SJCRH30 (cell line): ENCODE results near the gene LRRC55. TPM values are rescaled to one million over a fixed set of nuclear protein-coding genes. Genes with fewer than 3 reads are reported as not detected.

ENCODE experiments used
- DNase-seq, 2 experiments: peaks; one replicate each; pipeline ENCODE4 v3.0.0-alpha.2; 2015 to 2020
- H3K27ac ChIP-seq: fragments of 250-450 bp; sonication (Bioruptor Pico); 2 replicates; pipeline ENCODE4 v1.5.1; 2020; ENCODE audit warnings: mild to moderate bottlenecking, moderate library complexity
- H3K27me3 ChIP-seq: fragments of 250-450 bp; sonication (Bioruptor Pico); 2 replicates; pipeline ENCODE4 v1.5.1; 2020; ENCODE audit warnings: mild to moderate bottlenecking, moderate library complexity
- H3K36me3 ChIP-seq: fragments of 250-450 bp; sonication (Bioruptor Pico); 2 replicates; pipeline ENCODE4 v1.5.1; 2020; ENCODE audit warnings: mild to moderate bottlenecking, moderate library complexity
- H3K4me1 ChIP-seq: fragments of 250-450 bp; sonication (Bioruptor Pico); 2 replicates; pipeline ENCODE4 v1.5.1; 2020; ENCODE audit warnings: mild to moderate bottlenecking, moderate library complexity
- H3K4me3 ChIP-seq: fragments of 250-450 bp; sonication (Bioruptor Pico); 2 replicates; pipeline ENCODE4 v1.5.1; 2020; ENCODE audit warnings: mild to moderate bottlenecking, moderate library complexity
- H3K9me3 ChIP-seq: fragments of 250-450 bp; sonication (Bioruptor Pico); replicated peaks from 2 replicates; pipeline ENCODE4 v1.5.1; 2020; ENCODE audit warnings: mild to moderate bottlenecking, moderate library complexity
- total RNA-seq: library from RNA; depleted of rRNA; stranded (reverse); fragments of >200 nt; shearing (Covaris generic); gene quantifications from 2 replicates; pipeline ENCODE4 v1.2.3, GENCODE V29; 2014

LRRC55 gene
- total RNA-seq, 1 experiment from 2014 or later, result not detected

GRCh38 chr11:57203359-57203758 is 21.6 kb downstream of the LRRC55 start:
- peak; percentile 39 to 43 for DNase-seq
- Histone ChIP-seq H3K27ac (no peak overlapping the region), H3K27me3 (no peaks in the 10 kb centered on the region; the same call in 1 of the 2 replicates)

GRCh38 chr11:57203882-57204480 is 22.2 kb downstream of the LRRC55 start:
- DNase-seq, result no peak
- H3K4me1 ChIP-seq, result peaks cover 9% of the 10 kb centered on the region; the same call in 1 of the 2 replicates
- H3K4me3 ChIP-seq, result no peak overlapping the region
- H3K9me3 ChIP-seq, result 0 out of 2 replicates have a peak, but pooled peaks cover 2% of the 10 kb centered on the region
- H3K27me3 ChIP-seq, result no peaks in the 10 kb centered on the region; the same call in 1 of the 2 replicates
- no peaks in the 10 kb centered on the region for H3K36me3 ChIP-seq
- no peak overlapping the region for H3K27ac ChIP-seq

More at GRCh38 chr11:57203359-57203758, 21.6 kb downstream of the LRRC55 start:
- Histone ChIP-seq H3K4me1 (peaks cover 9% of the 10 kb centered on the region; the same call in 1 of the 2 replicates), H3K4me3 (no peak overlapping the region), H3K9me3 (0 out of 2 replicates have a peak, but pooled peaks cover 2% of the 10 kb centered on the region), H3K36me3 (no peaks in the 10 kb centered on the region)

GRCh38 chr11:57205041-57205641 is 23.4 kb downstream of the LRRC55 start:
- Histone ChIP-seq H3K4me1 (peaks cover 9% of the 10 kb centered on the region; the same call in 1 of the 2 replicates), H3K27ac (no peak overlapping the region), H3K9me3 (0 out of 2 replicates have a peak, but pooled peaks cover 2% of the 10 kb centered on the region), H3K4me3 (no peak overlapping the region), H3K36me3 (no peaks in the 10 kb centered on the region), H3K27me3 (no peaks in the 10 kb centered on the region; the same call in 1 of the 2 replicates)
- DNase-seq, result no peak

- Histone ChIP-seq H3K36me3 (no peaks in the 10 kb centered on the region), H3K9me3 (no peaks in the 10 kb centered on the region), H3K27me3 (no peaks in the 10 kb centered on the region; the same call in 1 of the 2 replicates), H3K4me3 (no peak overlapping the region), H3K27ac (no peak overlapping the region), H3K4me1 (peaks cover 12% of the 10 kb centered on the region; the same call in 1 of the 2 replicates)
- no peak for DNase-seq
Measured at GRCh38 chr11:57207168-57207567, 25.4 kb downstream of the LRRC55 start.

GRCh38 chr11:57210781-57211180 is 29.0 kb downstream of the LRRC55 start:
- no peak overlapping the region for H3K4me3 ChIP-seq
- H3K4me1 ChIP-seq, result peaks cover 16% of the 10 kb centered on the region; the same call in 1 of the 2 replicates
- no peaks in the 10 kb centered on the region for H3K9me3 ChIP-seq
- no peaks in the 10 kb centered on the region for H3K36me3 ChIP-seq
- no peak overlapping the region for H3K27ac ChIP-seq
- no peak for DNase-seq
- no peaks in the 10 kb centered on the region; the same call in 1 of the 2 replicates for H3K27me3 ChIP-seq

- Histone ChIP-seq H3K4me1 (peaks cover 16% of the 10 kb centered on the region; the same call in 1 of the 2 replicates), H3K36me3 (no peaks in the 10 kb centered on the region), H3K9me3 (no peaks in the 10 kb centered on the region), H3K27ac (peak overlapping the region; percentile 64; the same call in 1 of the 2 replicates), H3K27me3 (no peaks in the 10 kb centered on the region), H3K4me3 (no peak overlapping the region)
- DNase-seq, result no peak
Measured at GRCh38 chr11:57213342-57214097, 31.8 kb downstream of the LRRC55 start.

GRCh38 chr11:57214098-57214417 is 32.3 kb downstream of the LRRC55 start:
- H3K4me3 ChIP-seq, result no peak overlapping the region
- no peaks in the 10 kb centered on the region for H3K9me3 ChIP-seq
- H3K4me1 ChIP-seq, result peaks cover 16% of the 10 kb centered on the region; the same call in 1 of the 2 replicates
- H3K27me3 ChIP-seq, result no peaks in the 10 kb centered on the region
- no peak for DNase-seq
- peak overlapping the region; percentile 64; the same call in 1 of the 2 replicates for H3K27ac ChIP-seq
- no peaks in the 10 kb centered on the region for H3K36me3 ChIP-seq

GRCh38 chr11:57214494-57214893 is 32.7 kb downstream of the LRRC55 start:
- Histone ChIP-seq H3K9me3 (no peaks in the 10 kb centered on the region), H3K4me3 (no peak overlapping the region), H3K27ac (peak overlapping the region; percentile 64; the same call in 1 of the 2 replicates), H3K36me3 (no peaks in the 10 kb centered on the region), H3K4me1 (peaks cover 16% of the 10 kb centered on the region; the same call in 1 of the 2 replicates), H3K27me3 (no peaks in the 10 kb centered on the region)
- DNase-seq, result peak in 1 of 2 experiments; percentile 31

- H3K4me3 ChIP-seq, result no peak overlapping the region
- H3K4me1 ChIP-seq, result peaks cover 12% of the 10 kb centered on the region; the same call in 1 of the 2 replicates
- DNase-seq, result no peak
- H3K9me3 ChIP-seq, result no peaks in the 10 kb centered on the region
- no peak overlapping the region for H3K27ac ChIP-seq
- no peaks in the 10 kb centered on the region; the same call in 1 of the 2 replicates for H3K27me3 ChIP-seq
- no peaks in the 10 kb centered on the region for H3K36me3 ChIP-seq
Measured at GRCh38 chr11:57216463-57216862, 34.7 kb downstream of the LRRC55 start.

GRCh38 chr11:57217053-57217452 is 35.3 kb downstream of the LRRC55 start:
- Histone ChIP-seq H3K4me3 (no peak overlapping the region), H3K36me3 (no peaks in the 10 kb centered on the region), H3K27ac (no peak overlapping the region), H3K9me3 (no peaks in the 10 kb centered on the region), H3K27me3 (no peaks in the 10 kb centered on the region; the same call in 1 of the 2 replicates), H3K4me1 (peaks cover 12% of the 10 kb centered on the region; the same call in 1 of the 2 replicates)
- no peak for DNase-seq

- no peaks in the 10 kb centered on the region for H3K9me3 ChIP-seq
- H3K4me1 ChIP-seq, result peaks cover 8% of the 10 kb centered on the region; the same call in 1 of the 2 replicates
- no peak overlapping the region for H3K4me3 ChIP-seq
- H3K36me3 ChIP-seq, result no peaks in the 10 kb centered on the region
- H3K27ac ChIP-seq, result no peak overlapping the region
- DNase-seq, result peak in 1 of 2 experiments; percentile 37
- H3K27me3 ChIP-seq, result no peaks in the 10 kb centered on the region; the same call in 1 of the 2 replicates
Measured at GRCh38 chr11:57219021-57219627, 37.4 kb downstream of the LRRC55 start.

- no peak overlapping the region for H3K4me3 ChIP-seq
- H3K27me3 ChIP-seq, result no peaks in the 10 kb centered on the region; the same call in 1 of the 2 replicates
- no peaks in the 10 kb centered on the region for H3K36me3 ChIP-seq
- DNase-seq, result no peak
- H3K9me3 ChIP-seq, result no peaks in the 10 kb centered on the region
- H3K4me1 ChIP-seq, result no peaks in the 10 kb centered on the region; the same call in 1 of the 2 replicates
- H3K27ac ChIP-seq, result no peak overlapping the region
Measured at GRCh38 chr11:57222239-57222638, 40.5 kb downstream of the LRRC55 start.

GRCh38 chr11:57223601-57224000 is 41.8 kb downstream of the LRRC55 start:
- no peaks in the 10 kb centered on the region; the same call in 1 of the 2 replicates for H3K27me3 ChIP-seq
- no peaks in the 10 kb centered on the region for H3K36me3 ChIP-seq
- no peak overlapping the region for H3K27ac ChIP-seq
- H3K9me3 ChIP-seq, result no peaks in the 10 kb centered on the region
- no peaks in the 10 kb centered on the region; the same call in 1 of the 2 replicates for H3K4me1 ChIP-seq
- no peak overlapping the region for H3K4me3 ChIP-seq
- DNase-seq, result no peak

GRCh38 chr11:57224128-57224527 is 42.4 kb downstream of the LRRC55 start:
- DNase-seq, result no peak
- no peaks in the 10 kb centered on the region for H3K36me3 ChIP-seq
- no peaks in the 10 kb centered on the region for H3K9me3 ChIP-seq
- H3K27ac ChIP-seq, result no peak overlapping the region
- H3K27me3 ChIP-seq, result no peaks in the 10 kb centered on the region; the same call in 1 of the 2 replicates
- H3K4me3 ChIP-seq, result no peak overlapping the region
- no peaks in the 10 kb centered on the region for H3K4me1 ChIP-seq
